SK-N-MC (cell line): ENCODE measurements around the gene KCNQ1.

Source experiments
- DNase-seq: peaks from one replicate; pipeline ENCODE4 v3.0.0-alpha.2; 2011; ENCODE audit warnings: low read depth, low spot score
- H3K27ac ChIP-seq: fragments of 200-600 bp; sonication (generic); 2 replicates; pipeline ENCODE4 v1.5.1; 2016; ENCODE audit warnings: mixed run types
- H3K36me3 ChIP-seq: fragments of 200-600 bp; sonication (generic); 2 replicates; pipeline ENCODE4 v1.6.1; 2017; ENCODE audit warnings: antibody characterized with exemption, low read length, mixed read lengths; ENCODE audit not compliant: insufficient read depth
- H3K4me3 ChIP-seq: fragments of 200-600 bp; sonication (generic); 2 replicates; pipeline ENCODE4 v1.5.1; 2016
- H3K9ac ChIP-seq: fragments of 200-600 bp; sonication (generic); 2 replicates; pipeline ENCODE4 v1.8.0; 2017; ENCODE audit warnings: mixed run types, mixed read lengths; ENCODE audit not compliant: insufficient read length
- H3K9me3 ChIP-seq: fragments of 200-600 bp; sonication (generic); 2 replicates; pipeline ENCODE4 v1.6.1; 2017; ENCODE audit warnings: low read depth, mild to moderate bottlenecking, antibody characterized with exemption, low read length, moderate library complexity, mixed read lengths
- EZH2 ChIP-seq: fragments of 200-600 bp; sonication (generic); IDR thresholded peaks from one replicate; pipeline ENCODE4 v1.6.1; 2017; ENCODE audit warnings: antibody characterized with exemption
- FOXP2 ChIP-seq: optimal IDR thresholded peaks from 2 replicates; pipeline ENCODE3; 2011; ENCODE audit warnings: mild to moderate bottlenecking, moderate library complexity; ENCODE audit not compliant: insufficient read depth; ENCODE audit errors: extremely low read length, control extremely low read depth
- POLR2AphosphoS5 ChIP-seq: IDR thresholded peaks from 2 replicates; pipeline ENCODE4 v1.6.1; 2012; ENCODE audit warnings: mild to moderate bottlenecking, low read depth, low read length, borderline replicate concordance

KCNQ1 gene

GRCh38 chr11:2565447-2566222 lies 120.8 kb downstream of the KCNQ1 start:
- DNase-seq: no peak
- TF ChIP-seq EZH2: no peak
- no peak for TF ChIP-seq POLR2AphosphoS5
- no peak for TF ChIP-seq FOXP2
- Histone ChIP-seq H3K9ac (no peak overlapping the region), H3K9me3 (no peaks in the 10 kb centered on the region), H3K4me3 (no peak overlapping the region), H3K36me3 (no peaks in the 10 kb centered on the region), H3K27ac (no peak overlapping the region)

DNA sequence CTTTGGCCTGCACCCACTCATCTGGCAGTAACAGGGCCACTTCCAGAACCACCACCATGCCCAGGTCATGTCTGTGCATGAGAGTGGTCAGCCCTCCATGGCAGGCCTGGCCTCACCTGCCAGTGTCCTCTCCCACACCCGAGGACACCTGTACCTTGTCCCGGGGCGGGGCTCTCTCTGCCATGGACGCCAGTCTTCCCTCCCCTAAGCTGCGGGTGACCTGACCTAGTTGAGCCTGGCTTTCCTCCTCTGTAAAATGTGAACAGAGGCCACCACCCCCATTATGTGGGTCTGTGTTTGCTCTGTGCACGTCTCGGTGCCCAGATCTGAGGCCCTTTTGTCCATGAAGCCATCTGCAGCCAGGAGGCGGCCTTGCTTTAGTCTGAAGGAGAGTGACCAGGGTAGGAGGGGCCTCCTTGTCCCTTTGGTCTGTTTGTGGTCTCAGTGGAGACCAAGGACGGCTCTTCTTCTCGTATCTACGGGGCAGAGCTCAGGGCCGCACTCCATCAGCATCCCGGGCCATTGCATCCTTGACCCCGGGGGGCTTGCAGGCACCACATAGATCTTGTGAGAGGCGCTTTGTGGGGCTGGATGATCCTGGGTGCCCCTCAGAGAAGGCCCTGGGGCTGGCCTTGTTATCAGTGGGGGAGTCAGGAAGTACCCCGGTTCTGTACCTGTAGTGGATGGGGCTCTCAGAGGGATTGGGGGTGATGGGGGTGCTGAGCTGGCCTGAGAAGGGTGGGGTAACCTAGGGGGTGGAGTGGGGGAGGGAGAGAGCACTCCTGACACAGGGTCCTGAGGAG lies 121.6 kb downstream of the KCNQ1 start:
- H3K9ac ChIP-seq: no peak overlapping the region
- H3K36me3 ChIP-seq: no peaks in the 10 kb centered on the region
- H3K9me3 ChIP-seq: no peaks in the 10 kb centered on the region
- no peak overlapping the region for H3K27ac ChIP-seq
- no peak for DNase-seq
- no peak for TF ChIP-seq FOXP2
- TF ChIP-seq EZH2: no peak
- no peak for TF ChIP-seq POLR2AphosphoS5
- no peak overlapping the region for H3K4me3 ChIP-seq

DNA sequence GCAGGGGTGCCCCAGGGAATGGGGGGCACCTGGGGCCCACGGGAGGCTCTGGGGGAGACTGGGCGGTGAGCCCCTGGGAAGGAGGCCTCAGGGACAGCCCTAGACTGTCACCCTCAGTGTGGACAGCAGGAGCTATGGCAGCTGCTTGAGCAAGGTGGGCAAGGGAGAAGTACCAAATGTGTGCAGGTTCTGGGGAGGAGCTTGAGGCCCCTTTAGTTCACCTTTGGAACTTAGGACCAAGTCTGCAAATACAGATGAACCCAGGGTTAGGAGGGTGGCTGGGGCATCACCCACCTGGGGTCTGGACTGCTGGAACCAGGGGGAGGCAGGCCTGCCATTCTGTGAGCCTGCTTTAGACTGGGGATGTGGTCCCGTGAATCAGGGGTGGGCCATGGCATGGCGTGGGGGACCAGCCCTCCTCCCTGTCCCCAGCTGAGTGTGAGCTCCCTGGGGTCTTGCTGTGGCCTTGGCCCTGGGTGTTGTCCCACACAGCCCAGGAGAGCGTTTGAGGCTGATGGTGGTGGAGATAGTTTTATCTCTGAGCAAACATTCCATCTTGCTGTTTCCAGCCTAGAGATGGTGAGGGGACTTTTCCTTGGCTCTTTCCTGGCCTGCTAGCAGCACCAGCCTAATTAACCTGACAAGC lies 122.3 kb downstream of the KCNQ1 start:
- H3K9ac ChIP-seq: no peak overlapping the region
- TF ChIP-seq EZH2 (no peak), POLR2AphosphoS5 (no peak), FOXP2 (no peak)
- H3K4me3 ChIP-seq: no peak overlapping the region
- H3K36me3 ChIP-seq: no peaks in the 10 kb centered on the region
- DNase-seq: no peak
- no peaks in the 10 kb centered on the region for H3K9me3 ChIP-seq
- no peak overlapping the region for H3K27ac ChIP-seq

- DNase-seq: no peak
- no peak overlapping the region for H3K27ac ChIP-seq
Observed at GRCh38 chr11:2569321-2569721, 124.5 kb downstream of the KCNQ1 start.

GRCh38 chr11:2569731-2570210 lies 125.0 kb downstream of the KCNQ1 start:
- H3K9ac ChIP-seq: no peak overlapping the region
- no peaks in the 10 kb centered on the region for H3K36me3 ChIP-seq
- DNase-seq: no peak
- H3K27ac ChIP-seq: no peak overlapping the region
- H3K9me3 ChIP-seq: no peaks in the 10 kb centered on the region
- no peak overlapping the region for H3K4me3 ChIP-seq
- TF ChIP-seq FOXP2: no peak
- no peak for TF ChIP-seq POLR2AphosphoS5
- no peak for TF ChIP-seq EZH2

More at GRCh38 chr11:2569321-2569721, 124.5 kb downstream of the KCNQ1 start:
- H3K4me3 ChIP-seq: no peak overlapping the region
- TF ChIP-seq EZH2 (no peak), POLR2AphosphoS5 (no peak), FOXP2 (no peak)
- H3K9ac ChIP-seq: no peak overlapping the region
- no peaks in the 10 kb centered on the region for H3K9me3 ChIP-seq
- H3K36me3 ChIP-seq: no peaks in the 10 kb centered on the region

GRCh38 chr11:2570211-2570811 lies 125.5 kb downstream of the KCNQ1 start:
- H3K9me3 ChIP-seq: no peaks in the 10 kb centered on the region
- no peaks in the 10 kb centered on the region for H3K36me3 ChIP-seq
- no peak overlapping the region for H3K4me3 ChIP-seq
- DNase-seq: no peak
- no peak overlapping the region for H3K9ac ChIP-seq
- no peak for TF ChIP-seq EZH2
- no peak for TF ChIP-seq FOXP2
- H3K27ac ChIP-seq: no peak overlapping the region

- no peak for DNase-seq
- no peak overlapping the region for H3K9ac ChIP-seq
- no peak for TF ChIP-seq EZH2
- no peak for TF ChIP-seq FOXP2
- no peak for TF ChIP-seq POLR2AphosphoS5
- no peak overlapping the region for H3K27ac ChIP-seq
- H3K4me3 ChIP-seq: no peak overlapping the region
- no peaks in the 10 kb centered on the region for H3K9me3 ChIP-seq
- no peaks in the 10 kb centered on the region for H3K36me3 ChIP-seq
Observed at GRCh38 chr11:2570841-2571597, 126.2 kb downstream of the KCNQ1 start.
